ENCODE results near the gene UTP25. TPM values are rescaled to one million over a fixed set of nuclear protein-coding genes. Genes with fewer than 3 reads are reported as not detected.

UTP25 gene
- total RNA-seq, 1 experiment from 2014 or later, result 14.3 TPM

DNA sequence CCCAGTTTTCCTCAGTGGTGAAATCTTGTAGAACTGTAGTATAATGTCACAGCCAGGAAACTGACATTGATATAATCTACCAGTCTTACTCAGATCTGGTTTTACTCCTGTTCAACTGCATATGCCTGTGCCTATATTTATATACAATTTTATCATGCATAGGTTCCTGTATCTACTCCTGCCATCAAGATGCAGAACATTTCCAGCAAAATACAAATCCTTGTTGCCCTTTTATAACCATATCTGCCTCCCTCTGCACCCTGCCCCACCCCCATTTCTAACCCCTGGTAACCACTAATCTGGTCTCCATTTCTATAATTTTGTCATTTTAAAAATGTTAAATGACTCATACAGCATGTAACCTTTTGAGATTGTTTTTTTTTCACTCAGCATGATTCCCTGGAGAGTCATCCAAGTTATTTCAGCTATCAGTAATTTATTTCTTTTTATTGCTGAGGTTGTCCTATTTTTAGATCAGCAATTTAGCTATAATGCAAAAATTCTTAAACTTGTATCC, 8.1 kb downstream of the UTP25 start:
- H3K9me2 ChIP-seq (replicated peaks; ENCODE audit: low read length), result no peaks in the 10 kb centered on the region
- ATAC-seq, result no peak
- no peak overlapping the region for H3K4me2 ChIP-seq (ENCODE audit: low read length)
- H3K36me3 ChIP-seq (ENCODE audit: low read depth, low read length), result peaks cover 89% of the 10 kb centered on the region
- peaks cover 20% of the 10 kb centered on the region for H3K79me2 ChIP-seq (ENCODE audit: low read length)
- no peak for DNase-seq
- no peaks in the 10 kb centered on the region for H4K20me1 ChIP-seq (ENCODE audit: low read length)
- H3F3A ChIP-seq (ENCODE audit: low read length, unreplicated experiment), result peaks cover 14% of the 10 kb centered on the region
- no peak overlapping the region for H2AFZ ChIP-seq (ENCODE audit: low read length)
- no peak overlapping the region for H3K4me3 ChIP-seq (ENCODE audit: low read length)
- TF ChIP-seq EZH2phosphoT487 (IDR thresholded peaks at IDR 0.05; ENCODE audit: borderline replicate concordance, low read length), result no peak
- TF ChIP-seq, protein P1, sequence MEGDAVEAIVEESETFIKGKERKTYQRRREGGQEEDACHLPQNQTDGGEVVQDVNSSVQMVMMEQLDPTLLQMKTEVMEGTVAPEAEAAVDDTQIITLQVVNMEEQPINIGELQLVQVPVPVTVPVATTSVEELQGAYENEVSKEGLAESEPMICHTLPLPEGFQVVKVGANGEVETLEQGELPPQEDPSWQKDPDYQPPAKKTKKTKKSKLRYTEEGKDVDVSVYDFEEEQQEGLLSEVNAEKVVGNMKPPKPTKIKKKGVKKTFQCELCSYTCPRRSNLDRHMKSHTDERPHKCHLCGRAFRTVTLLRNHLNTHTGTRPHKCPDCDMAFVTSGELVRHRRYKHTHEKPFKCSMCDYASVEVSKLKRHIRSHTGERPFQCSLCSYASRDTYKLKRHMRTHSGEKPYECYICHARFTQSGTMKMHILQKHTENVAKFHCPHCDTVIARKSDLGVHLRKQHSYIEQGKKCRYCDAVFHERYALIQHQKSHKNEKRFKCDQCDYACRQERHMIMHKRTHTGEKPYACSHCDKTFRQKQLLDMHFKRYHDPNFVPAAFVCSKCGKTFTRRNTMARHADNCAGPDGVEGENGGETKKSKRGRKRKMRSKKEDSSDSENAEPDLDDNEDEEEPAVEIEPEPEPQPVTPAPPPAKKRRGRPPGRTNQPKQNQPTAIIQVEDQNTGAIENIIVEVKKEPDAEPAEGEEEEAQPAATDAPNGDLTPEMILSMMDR (conservative IDR thresholded peaks at IDR 0.05; ENCODE audit: low read depth, low read length), result no peak
- no peak for TF ChIP-seq EZH2 (IDR thresholded peaks at IDR 0.05; ENCODE audit: low read length, unreplicated experiment)
- intact Hi-C loops (cut with micrococcal nuclease), result no loop called here
- H3K27ac ChIP-seq (ENCODE audit: low read length), result no peak overlapping the region
- no peaks in the 10 kb centered on the region for H3K27me3 ChIP-seq (ENCODE audit: low read length)
- peaks cover 33% of the 10 kb centered on the region for H3K4me1 ChIP-seq (ENCODE audit: insufficient read depth, low read length)
- ChIA-PET POLR2A (ENCODE audit: unreplicated experiment) (no interaction called here), CTCF (no interaction called here)
- no peaks in the 10 kb centered on the region for H3K9me3 ChIP-seq (ENCODE audit: low read length)
- H3K9ac ChIP-seq (ENCODE audit: low read length), result no peak overlapping the region
- no TSS peak for BruUV-seq (replicated peaks)

DNA sequence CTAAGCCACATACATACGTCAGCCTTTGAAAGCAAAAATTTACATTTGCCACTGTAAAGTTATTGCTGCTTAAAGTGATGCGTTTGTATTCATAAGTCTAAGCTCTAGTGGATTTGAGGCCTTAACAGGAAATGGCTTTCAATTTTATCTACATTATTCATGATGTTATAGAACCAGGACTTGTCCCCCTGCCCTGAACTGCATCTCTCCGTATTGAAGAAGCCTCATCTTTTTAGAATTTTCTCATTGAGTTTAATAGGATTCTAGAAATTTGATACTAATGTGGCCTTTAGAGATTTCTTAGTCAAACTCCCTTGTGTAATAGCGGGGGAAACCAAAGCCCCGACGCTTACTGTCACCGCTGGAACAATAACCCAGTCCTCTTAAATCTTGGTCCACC, 9.9 kb downstream of the UTP25 start:
- Histone ChIP-seq H3K9me3 (ENCODE audit: low read length) (no peaks in the 10 kb centered on the region), H2AFZ (ENCODE audit: low read length) (no peak overlapping the region), H3K4me1 (ENCODE audit: insufficient read depth, low read length) (peaks cover 26% of the 10 kb centered on the region), H3K36me3 (ENCODE audit: low read depth, low read length) (peaks cover 94% of the 10 kb centered on the region), H4K20me1 (ENCODE audit: low read length) (no peaks in the 10 kb centered on the region), H3K9me2 (replicated peaks; ENCODE audit: low read length) (no peaks in the 10 kb centered on the region), H3K79me2 (ENCODE audit: low read length) (peaks cover 16% of the 10 kb centered on the region), H3K27ac (ENCODE audit: low read length) (no peak overlapping the region), H3K4me2 (ENCODE audit: low read length) (no peak overlapping the region), H3F3A (ENCODE audit: low read length, unreplicated experiment) (peaks cover 14% of the 10 kb centered on the region), H3K27me3 (ENCODE audit: low read length) (no peaks in the 10 kb centered on the region), H3K9ac (ENCODE audit: low read length) (no peak overlapping the region), H3K4me3 (ENCODE audit: low read length) (no peak overlapping the region)
- ChIA-PET POLR2A (ENCODE audit: unreplicated experiment) (no interaction called here), CTCF (no interaction called here)
- no peak for DNase-seq
- TF ChIP-seq, protein P1 (conservative IDR thresholded peaks at IDR 0.05; ENCODE audit: low read depth, low read length), result no peak
- no peak for TF ChIP-seq EZH2 (IDR thresholded peaks at IDR 0.05; ENCODE audit: low read length, unreplicated experiment)
- TF ChIP-seq EZH2phosphoT487 (IDR thresholded peaks at IDR 0.05; ENCODE audit: borderline replicate concordance, low read length), result no peak
- intact Hi-C loops (cut with micrococcal nuclease), result no loop called here
- ATAC-seq, result no peak
- BruUV-seq (replicated peaks), result no TSS peak

DNA sequence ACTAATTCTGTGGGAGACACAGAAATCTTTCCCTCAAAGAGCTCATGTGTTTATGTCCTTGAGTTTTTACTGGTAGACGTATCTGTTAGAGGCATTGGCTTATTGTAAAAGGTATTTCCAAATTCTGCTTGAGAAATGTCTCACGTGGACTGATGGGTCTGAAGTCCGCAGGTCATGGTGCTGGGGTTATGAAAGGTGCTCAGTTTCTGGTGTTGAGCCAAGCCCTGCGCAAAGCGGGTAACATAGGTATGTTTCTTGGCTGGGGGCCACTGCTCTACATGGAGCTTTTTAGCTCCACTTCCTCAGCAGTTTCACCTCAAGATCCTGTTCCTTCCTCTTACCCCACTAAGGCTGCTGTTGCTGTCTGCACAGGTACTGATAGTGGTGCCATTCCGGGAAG, 10.8 kb downstream of the UTP25 start:
- H3K9ac ChIP-seq (ENCODE audit: low read length), result no peak overlapping the region
- H3K4me1 ChIP-seq (ENCODE audit: insufficient read depth, low read length), result peaks cover 26% of the 10 kb centered on the region
- TF ChIP-seq EZH2phosphoT487 (IDR thresholded peaks at IDR 0.05; ENCODE audit: borderline replicate concordance, low read length) (no peak), EZH2 (IDR thresholded peaks at IDR 0.05; ENCODE audit: low read length, unreplicated experiment) (no peak)
- TF ChIP-seq, protein P1 (conservative IDR thresholded peaks at IDR 0.05; ENCODE audit: low read depth, low read length), result no peak
- H3F3A ChIP-seq (ENCODE audit: low read length, unreplicated experiment), result peaks cover 14% of the 10 kb centered on the region
- no peak overlapping the region for H3K4me2 ChIP-seq (ENCODE audit: low read length)
- peaks cover 94% of the 10 kb centered on the region for H3K36me3 ChIP-seq (ENCODE audit: low read depth, low read length)
- DNase-seq, result no peak
- H4K20me1 ChIP-seq (ENCODE audit: low read length), result no peaks in the 10 kb centered on the region
- H3K9me2 ChIP-seq (replicated peaks; ENCODE audit: low read length), result no peaks in the 10 kb centered on the region
- H3K27ac ChIP-seq (ENCODE audit: low read length), result no peak overlapping the region; the same call in 1 of the 2 replicates
- no peak overlapping the region for H2AFZ ChIP-seq (ENCODE audit: low read length)
- H3K27me3 ChIP-seq (ENCODE audit: low read length), result no peaks in the 10 kb centered on the region
- H3K79me2 ChIP-seq (ENCODE audit: low read length), result peaks cover 16% of the 10 kb centered on the region
- ATAC-seq, result no peak
- CTCF ChIA-PET, result no interaction called here
- H3K9me3 ChIP-seq (ENCODE audit: low read length), result no peaks in the 10 kb centered on the region
- H3K4me3 ChIP-seq (ENCODE audit: low read length), result no peak overlapping the region
- intact Hi-C loops (cut with micrococcal nuclease), result no loop called here
- POLR2A ChIA-PET (ENCODE audit: unreplicated experiment), result no interaction called here
- no TSS peak for BruUV-seq (replicated peaks)
